SK-N-DZ (cell line): ENCODE measurements around the gene BTBD6.
"Not testable (repeated sequence)": the region's sequence is repeated elsewhere in the genome, so short reads cannot be mapped to it uniquely, and the experiment has no call there.

Source experiments
- DNase-seq: peaks from one replicate; pipeline ENCODE4 v3.0.0-alpha.2; 2015; ENCODE audit warnings: low spot score

BTBD6 gene

GRCh38 chr14:105269405-105269804, 21.1 kb downstream of the BTBD6 start:
- DNase-seq = no peak

GRCh38 chr14:105271224-105271890, 23.0 kb downstream of the BTBD6 start:
- DNase-seq = no peak

GRCh38 chr14:105272623-105273022, 24.3 kb downstream of the BTBD6 start:
- DNase-seq = no peak

- DNase-seq = no peak
These were observed 24.7 kb downstream of the BTBD6 start for GRCh38 chr14:105273062-105273461.

- no peak for DNase-seq
These were observed 26.3 kb downstream of the BTBD6 start for GRCh38 chr14:105274637-105275036.

- DNase-seq = no peak
These were observed 27.1 kb downstream of the BTBD6 start for GRCh38 chr14:105275267-105275946.

GRCh38 chr14:105277448-105277847, 29.1 kb downstream of the BTBD6 start:
- not testable (repeated sequence) for DNase-seq

GRCh38 chr14:105279642-105280361, 31.5 kb downstream of the BTBD6 start:
- DNase-seq = no peak

GRCh38 chr14:105280525-105280924, 32.2 kb downstream of the BTBD6 start:
- no peak for DNase-seq

- DNase-seq = peak; percentile 8
These were observed 33.2 kb downstream of the BTBD6 start for GRCh38 chr14:105281371-105282097.

- DNase-seq = no peak
These were observed 33.9 kb downstream of the BTBD6 start for GRCh38 chr14:105282098-105282725.

GRCh38 chr14:105283028-105283427, 34.7 kb downstream of the BTBD6 start:
- DNase-seq = no peak

- no peak for DNase-seq
These were observed 35.6 kb downstream of the BTBD6 start for GRCh38 chr14:105283899-105284298.

GRCh38 chr14:105285174-105285573, 36.8 kb downstream of the BTBD6 start:
- no peak for DNase-seq

- no peak for DNase-seq
These were observed 38.4 kb downstream of the BTBD6 start for GRCh38 chr14:105286759-105287144.

GRCh38 chr14:105287249-105288102, 39.1 kb downstream of the BTBD6 start:
- DNase-seq = peak; percentile 14

GRCh38 chr14:105288936-105289335, 40.6 kb downstream of the BTBD6 start:
- DNase-seq = not testable (repeated sequence)

- DNase-seq = no peak
These were observed 42.5 kb downstream of the BTBD6 start for GRCh38 chr14:105290621-105291346.

- DNase-seq = no peak
These were observed 44.7 kb downstream of the BTBD6 start for GRCh38 chr14:105292826-105293711.
